HepG2 (cell line): ENCODE results near the gene MTO1. TPM values are rescaled to one million over a fixed set of nuclear protein-coding genes. Genes with fewer than 3 reads are reported as not detected.
A peak's percentile ranks its signal among the peaks of the same experiment; 100 is the strongest.

Experiments
- ATAC-seq: fragments of 200-7000 bp; cut with Tn5 transposase; 3 replicates; pipeline ENCODE4 v1.9.1; 2020; ENCODE audit warnings: mild to moderate bottlenecking, moderate library complexity
- BruUV-seq: library from RNA; stranded (reverse); fragments of 400-500 nt; replicated peaks from 2 replicates; lab custom pipeline; 2021; lab: Mats Ljungman, UMichigan
- CTCF ChIA-PET: fragments of 300-600 bp; formaldehyde crosslinking; extraction: SDS; loops from one replicate; lab custom pipeline; 2021; ENCODE audit warnings: low total read pairs, inconsistent platforms, low intra/inter-chr PET ratio; lab: Yijun Ruan, JAX
- POLR2A ChIA-PET: fragments of 350-600 bp; sonication (Branson Sonifier 250); formaldehyde crosslinking; loops from one replicate; lab custom pipeline; 2020; ENCODE audit warnings: antibody characterized with exemption, inconsistent platforms; lab: Yijun Ruan, JAX
- DNase-seq: peaks from one replicate; pipeline ENCODE4 v3.0.0-alpha.2; 2015; ENCODE audit warnings: low spot score
- FAIRE-seq: peaks from 3 replicates; lab custom pipeline; 2011; peaks lifted over from hg19 to GRCh38; lab: Jason Lieb, UNC
- H2AFZ ChIP-seq: one replicate; pipeline ENCODE4 v1.6.1; 2011; ENCODE audit warnings: low read length, inconsistent platforms
- H3K27ac ChIP-seq: fragments of 300-600 bp; 3 replicates; pipeline ENCODE4 v1.8.0; 2011; ENCODE audit warnings: mixed run types, mild to moderate bottlenecking, mixed read lengths, low read length, inconsistent platforms; ENCODE audit not compliant: insufficient read depth; ENCODE audit errors: extremely low read length
- H3K27me3 ChIP-seq, 2 experiments: fragments of 200-600 bp in 1 of 2; 2 replicates in 1 of 2; 3 replicates in 1 of 2; pipeline versions ENCODE4 v1.6.0 to v1.8.0; 2011; ENCODE audit warnings: low read length in 2 of 2, mild to moderate bottlenecking in 2 of 2, moderate library complexity in 2 of 2, inconsistent platforms in 1 of 2; ENCODE audit not compliant: insufficient read depth in 2 of 2, control insufficient read depth in 1 of 2
- H3K36me3 ChIP-seq, 2 experiments: fragments of 200-600 bp in 1 of 2; replicated peaks in 1 of 2; 2 replicates in 1 of 2; 3 replicates in 1 of 2; pipeline versions ENCODE4 v1.5.1 to v1.8.0; 2011; ENCODE audit warnings: low read length in 2 of 2, inconsistent platforms in 1 of 2; ENCODE audit not compliant: insufficient read depth in 2 of 2, control insufficient read depth in 1 of 2
- H3K4me1 ChIP-seq: 2 replicates; pipeline ENCODE4 v1.5.1; 2012; ENCODE audit warnings: low read length, inconsistent platforms; ENCODE audit not compliant: insufficient read depth
- H3K4me2 ChIP-seq: 2 replicates; pipeline ENCODE4 v1.6.0; 2011; ENCODE audit warnings: low read depth, low read length, inconsistent platforms
- H3K4me3 ChIP-seq, 3 experiments: fragments of 200-600 bp in 1 of 3; sonication (generic), shearing (Covaris generic) in 1 of 3; replicated peaks in 1 of 3; 2 replicates each; pipeline ENCODE4 v1.5.1; 2011 to 2016; ENCODE audit warnings: low read length in 3 of 3, inconsistent platforms in 2 of 3, low read depth in 2 of 3, mild to moderate bottlenecking in 2 of 3, control low read depth in 1 of 3, mixed read lengths in 1 of 3; ENCODE audit not compliant: insufficient read depth in 1 of 3
- H3K79me2 ChIP-seq: one replicate; pipeline ENCODE4 v1.6.1; 2011; ENCODE audit warnings: low read length, inconsistent platforms; ENCODE audit not compliant: insufficient read depth
- H3K9ac ChIP-seq: 2 replicates; pipeline ENCODE4 v1.6.0; 2011; ENCODE audit warnings: mild to moderate bottlenecking, low read depth, low read length, inconsistent platforms; ENCODE audit not compliant: insufficient read depth
- H3K9me3 ChIP-seq: 2 replicates; pipeline ENCODE4 v1.5.1; 2012; ENCODE audit warnings: mild to moderate bottlenecking, low read length
- H4K20me1 ChIP-seq: 2 replicates; pipeline ENCODE4 v1.6.0; 2011; ENCODE audit warnings: inconsistent platforms, mild to moderate bottlenecking, low read length, moderate library complexity; ENCODE audit not compliant: insufficient read depth
- ATF3 ChIP-seq: sonication (generic); formaldehyde crosslinking; IDR thresholded peaks from 2 replicates; pipeline ENCODE4 v1.4.0; 2020; ENCODE audit warnings: missing genetic modification reagents
- IRF2 ChIP-seq: IDR thresholded peaks from 2 replicates; pipeline ENCODE4 v1.6.1; 2018; ENCODE audit warnings: missing genetic modification reagents, missing compliant biosample characterization
- KDM4B ChIP-seq: sonication (generic); formaldehyde crosslinking; IDR thresholded peaks from 2 replicates; pipeline ENCODE4 v1.4.0; 2020; ENCODE audit warnings: missing genetic modification reagents
- KDM5B ChIP-seq: sonication (generic); formaldehyde crosslinking; IDR thresholded peaks from 2 replicates; pipeline ENCODE4 v1.4.0; 2020; ENCODE audit warnings: missing genetic modification reagents, mild to moderate bottlenecking, borderline replicate concordance
- THAP9 ChIP-seq: sonication (generic); formaldehyde crosslinking; IDR thresholded peaks from 2 replicates; pipeline ENCODE4; 2020; ENCODE audit warnings: missing genetic modification reagents, mild to moderate bottlenecking, borderline replicate concordance
- ZNF484 ChIP-seq: sonication (generic); formaldehyde crosslinking; IDR thresholded peaks from 2 replicates; pipeline ENCODE4 v1.5.1; 2020; ENCODE audit warnings: mild to moderate bottlenecking, low read depth, missing genetic modification reagents, borderline replicate concordance
- ZNF629 ChIP-seq: sonication (generic); formaldehyde crosslinking; conservative IDR thresholded peaks from 2 replicates; pipeline ENCODE4 v1.5.0; 2020; ENCODE audit warnings: missing genetic modification reagents
- ZNF790 ChIP-seq: sonication (generic); formaldehyde crosslinking; IDR thresholded peaks from 2 replicates; pipeline ENCODE4 v1.8.0; 2022; ENCODE audit warnings: missing genetic modification reagents, mild to moderate bottlenecking, borderline replicate concordance
- ZSCAN12 ChIP-seq: sonication (generic); formaldehyde crosslinking; IDR thresholded peaks from 2 replicates; pipeline ENCODE4 v1.9.0; 2021; ENCODE audit warnings: mild to moderate bottlenecking, missing genetic modification reagents
- WGBS: methylation state at CpG from one replicate; pipeline ENCODE4 v1.1.6; 2017; ENCODE audit warnings: low lambda C conversion rate; 5-methylcytosine and 5-hydroxymethylcytosine counted together
- in situ Hi-C: cut with HindIII; loops from 2 replicates; pipeline ENCODE4 v1.10.0; 2017; ENCODE audit warnings: low pct_unique_long_range_greater_than_20kb; ENCODE audit not compliant: extremely low pct_ligation_motif_present
- intact Hi-C: fragments of 100-400 bp; cut with micrococcal nuclease; formaldehyde crosslinking; loops from one replicate; pipeline ENCODE4 v1.10.0; 2022; ENCODE audit not compliant: unreplicated experiment
- polyA plus RNA-seq, 8 experiments: library from polyadenylated mRNA; depleted of rRNA in 3 of 8; stranded (reverse) in 7 of 8; unstranded in 1 of 8; fragments of >200 nt; fragmentation: Illumina TruSeq in 4 of 8; extraction: Trizol in 4 of 8; gene quantifications; 2 replicates each; pipeline versions ENCODE4 v1.2.1 to v1.2.3, GENCODE V29; 2011 to 2016; ENCODE audit warnings: low read depth in 4 of 8, missing spikeins in 1 of 8, mixed read lengths in 1 of 8; ENCODE audit not compliant: insufficient read depth in 1 of 8
- total RNA-seq, 5 experiments: library from RNA; depleted of rRNA; stranded (reverse); fragments of >200 nt; fragmentation: Illumina TruSeq; extraction: Trizol; gene quantifications; 2 replicates each; pipeline ENCODE4 v1.2.3, GENCODE V29; 2016; ENCODE audit warnings: low read depth in 1 of 5
- TF ChIP-seq, protein P1 (sequence below): sonication (generic); formaldehyde crosslinking; IDR thresholded peaks from 2 replicates; pipeline ENCODE4 v1.5.0; 2020; ENCODE audit warnings: missing genetic modification reagents
- TF ChIP-seq, protein P2 (sequence below): IDR thresholded peaks from 2 replicates; pipeline ENCODE4 v1.6.1; 2016; ENCODE audit warnings: missing compliant biosample characterization, missing genetic modification reagents, borderline replicate concordance

MTO1 gene
- total and polyA plus RNA-seq, 2 of the 13 experiments (the other 11 are each of a cell fraction or from before 2014, with no cell fraction given): 21.1 to 45.3 TPM

DNA sequence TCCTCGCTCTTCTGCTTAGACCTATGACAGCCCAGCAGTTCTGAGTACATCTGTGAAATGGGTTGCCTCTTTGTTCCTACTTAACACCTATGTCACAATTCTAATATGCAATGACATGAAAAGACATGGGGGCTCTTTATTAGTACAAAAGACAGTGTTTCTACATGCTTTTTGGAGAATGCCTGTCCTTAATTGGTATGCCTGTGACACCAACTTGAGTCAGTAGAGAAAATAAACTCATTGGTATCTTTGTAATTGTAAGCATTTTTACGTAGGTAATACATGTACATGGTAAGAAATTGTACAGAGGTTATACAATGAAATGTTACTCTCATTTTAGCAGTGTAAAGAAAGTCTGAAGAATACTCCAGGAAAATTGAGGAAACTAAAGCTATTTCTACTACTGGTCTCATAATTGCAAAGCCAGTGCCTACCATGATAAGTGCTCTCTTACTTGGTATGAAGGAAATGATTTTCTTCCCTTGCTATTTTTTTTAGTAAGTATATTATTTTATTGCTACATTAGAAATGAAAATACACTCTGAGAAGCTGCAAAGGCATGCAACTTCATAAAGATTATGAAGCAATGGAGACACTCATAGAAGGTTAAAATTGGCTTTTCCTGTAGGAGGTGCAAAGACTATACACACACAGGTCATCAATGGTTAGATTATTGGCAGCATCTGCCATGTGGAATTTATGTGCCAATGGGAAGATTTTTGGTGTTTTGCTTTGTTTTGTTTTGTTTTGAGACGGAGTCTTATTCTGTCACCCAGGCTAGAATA is 64.2 kb downstream of the MTO1 start:
- ChIA-PET CTCF (no interaction called here), POLR2A (interaction anchor here (0.6 to 2.9 kb wide), 2 partner anchors 11 to 12 kb away, joined by 3 to 12 read pairs; no protein-coding TSS in a partner anchor)
- 97% methylated on average over 3 of the region's 3 CpGs for WGBS
- no peak for FAIRE-seq
- no peaks in the 10 kb centered on the region for H3K9me3 ChIP-seq
- H3K27ac ChIP-seq: no peak overlapping the region
- no peak overlapping the region for H2AFZ ChIP-seq
- H3K9ac ChIP-seq: no peak overlapping the region
- no peaks in the 10 kb centered on the region; a peak in 1 of 5 replicates for H3K27me3 ChIP-seq
- TF ChIP-seq ZNF629 (CRISPR knock-in tag) (peak; percentile 31; the same call in 1 of the 2 replicates), ZNF790 (CRISPR knock-in tag) (no peak)
- DNase-seq: no peak
- H3K4me1 ChIP-seq: peaks cover 20% of the 10 kb centered on the region
- peaks cover 4% of the 10 kb centered on the region for H3K79me2 ChIP-seq
- no peak overlapping the region for H3K4me3 ChIP-seq
- no peak overlapping the region for H3K4me2 ChIP-seq
- H4K20me1 ChIP-seq: no peaks in the 10 kb centered on the region
- no TSS peak for BruUV-seq
- intact Hi-C loops: no loop called here
- no peaks in the 10 kb centered on the region for H3K36me3 ChIP-seq
- no peak for ATAC-seq
- in situ Hi-C loops: loop anchor here (10.0 kb wide), 1 partner anchor 59 kb away; no protein-coding TSS in a partner anchor

- H3K27ac ChIP-seq: no peak overlapping the region
- no peak overlapping the region for H2AFZ ChIP-seq
- H3K4me2 ChIP-seq: no peak overlapping the region
- H3K27me3 ChIP-seq: no peaks in the 10 kb centered on the region
- no peak for ATAC-seq
- no peaks in the 10 kb centered on the region for H3K36me3 ChIP-seq
- no peaks in the 10 kb centered on the region for H3K9me3 ChIP-seq
- DNase-seq: no peak
- no peaks in the 10 kb centered on the region for H4K20me1 ChIP-seq
- intact Hi-C loops (no loop called here), in situ Hi-C loops (loop anchor here (10.0 kb wide), 1 partner anchor 56 kb away; no protein-coding TSS in a partner anchor)
- H3K4me3 ChIP-seq: no peak overlapping the region
- no peak for FAIRE-seq
- POLR2A ChIA-PET: interaction anchor here (0.7 kb wide), 1 partner anchor 51 kb away, joined by 3 read pairs; no protein-coding TSS in a partner anchor
- no TSS peak for BruUV-seq
- WGBS: 66% methylated on average over 7 of the region's 7 CpGs
- CTCF ChIA-PET: no interaction called here
- peaks cover 10% of the 10 kb centered on the region for H3K4me1 ChIP-seq
- H3K79me2 ChIP-seq: no peaks in the 10 kb centered on the region
- H3K9ac ChIP-seq: no peak overlapping the region
- no peak for TF ChIP-seq ZNF484 (CRISPR knock-in tag)
- TF ChIP-seq KDM5B (CRISPR knock-in tag): no peak
- TF ChIP-seq ZSCAN12 (CRISPR knock-in tag): no peak
- no peak for TF ChIP-seq IRF2
- TF ChIP-seq, protein P1, sequence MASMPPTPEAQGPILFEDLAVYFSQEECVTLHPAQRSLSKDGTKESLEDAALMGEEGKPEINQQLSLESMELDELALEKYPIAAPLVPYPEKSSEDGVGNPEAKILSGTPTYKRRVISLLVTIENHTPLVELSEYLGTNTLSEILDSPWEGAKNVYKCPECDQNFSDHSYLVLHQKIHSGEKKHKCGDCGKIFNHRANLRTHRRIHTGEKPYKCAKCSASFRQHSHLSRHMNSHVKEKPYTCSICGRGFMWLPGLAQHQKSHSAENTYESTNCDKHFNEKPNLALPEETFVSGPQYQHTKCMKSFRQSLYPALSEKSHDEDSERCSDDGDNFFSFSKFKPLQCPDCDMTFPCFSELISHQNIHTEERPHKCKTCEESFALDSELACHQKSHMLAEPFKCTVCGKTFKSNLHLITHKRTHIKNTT: no peak
- no peak for TF ChIP-seq ATF3 (CRISPR knock-in tag)
- TF ChIP-seq THAP9 (CRISPR knock-in tag): no peak
- TF ChIP-seq KDM4B: no peak
- TF ChIP-seq, protein P2, sequence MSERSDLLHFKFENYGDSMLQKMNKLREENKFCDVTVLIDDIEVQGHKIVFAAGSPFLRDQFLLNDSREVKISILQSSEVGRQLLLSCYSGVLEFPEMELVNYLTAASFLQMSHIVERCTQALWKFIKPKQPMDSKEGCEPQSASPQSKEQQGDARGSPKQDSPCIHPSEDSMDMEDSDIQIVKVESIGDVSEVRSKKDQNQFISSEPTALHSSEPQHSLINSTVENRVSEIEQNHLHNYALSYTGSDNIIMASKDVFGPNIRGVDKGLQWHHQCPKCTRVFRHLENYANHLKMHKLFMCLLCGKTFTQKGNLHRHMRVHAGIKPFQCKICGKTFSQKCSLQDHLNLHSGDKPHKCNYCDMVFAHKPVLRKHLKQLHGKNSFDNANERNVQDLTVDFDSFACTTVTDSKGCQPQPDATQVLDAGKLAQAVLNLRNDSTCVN: no peak
These were observed 67.4 kb downstream of the MTO1 start for GRCh38 chr6:73528897-73529296.
